PFSK-1 (cell line): ENCODE data around the gene REPIN1.
A peak's percentile ranks its signal among the peaks of the same experiment; 100 is the strongest.

ENCODE experiments used
- POLR2AphosphoS5 ChIP-seq: IDR thresholded peaks from 2 replicates; pipeline ENCODE4 v1.6.1; 2012; ENCODE audit warnings: low read depth, mild to moderate bottlenecking, control low read depth, low read length, moderate library complexity
- REST ChIP-seq, 2 experiments: IDR thresholded peaks; 2 replicates each; pipeline versions ENCODE4 v1.6.1 to v1.8.0; 2011 to 2012; ENCODE audit warnings: low read depth in 2 of 2, low read length in 2 of 2, control low read depth in 1 of 2, inconsistent platforms in 1 of 2, mild to moderate bottlenecking in 1 of 2, moderate library complexity in 1 of 2; ENCODE audit not compliant: insufficient read depth in 1 of 2
- SIN3A ChIP-seq: IDR thresholded peaks from 2 replicates; pipeline ENCODE4 v1.6.1; 2012; ENCODE audit warnings: mild to moderate bottlenecking, low read length, moderate library complexity, borderline replicate concordance; ENCODE audit not compliant: insufficient read depth
- TAF1 ChIP-seq: IDR thresholded peaks from 2 replicates; pipeline ENCODE4 v1.6.1; 2012; ENCODE audit warnings: low read length, control low read depth, borderline replicate concordance; ENCODE audit not compliant: insufficient read depth

GRCh38 chr7:150404805-150405583 lies 36.4 kb downstream of the REPIN1 start:
- TF ChIP-seq POLR2AphosphoS5 (peak; percentile 73; the same call in 1 of the 2 replicates), SIN3A (no peak), TAF1 (peak; percentile 72; the same call in 1 of the 2 replicates), REST (IDR thresholded peaks at IDR 0.05; ENCODE audit: insufficient read depth in 1 of 2, low read depth in 2 of 2, low read length in 2 of 2) (no peak)
